Measurements from ENCODE around the gene PLA2G7. TPM values are rescaled to one million over a fixed set of nuclear protein-coding genes. Genes with fewer than 3 reads are reported as not detected.

Gene PLA2G7
- total RNA-seq, 1 donor from 2014 or later, result 0.21 TPM

GRCh38 chr6:46741910-46742309 lies 6.7 kb upstream of the PLA2G7 start:
- DNase-seq (ENCODE audit: low spot score), result no peak
- TF ChIP-seq, protein P1, sequence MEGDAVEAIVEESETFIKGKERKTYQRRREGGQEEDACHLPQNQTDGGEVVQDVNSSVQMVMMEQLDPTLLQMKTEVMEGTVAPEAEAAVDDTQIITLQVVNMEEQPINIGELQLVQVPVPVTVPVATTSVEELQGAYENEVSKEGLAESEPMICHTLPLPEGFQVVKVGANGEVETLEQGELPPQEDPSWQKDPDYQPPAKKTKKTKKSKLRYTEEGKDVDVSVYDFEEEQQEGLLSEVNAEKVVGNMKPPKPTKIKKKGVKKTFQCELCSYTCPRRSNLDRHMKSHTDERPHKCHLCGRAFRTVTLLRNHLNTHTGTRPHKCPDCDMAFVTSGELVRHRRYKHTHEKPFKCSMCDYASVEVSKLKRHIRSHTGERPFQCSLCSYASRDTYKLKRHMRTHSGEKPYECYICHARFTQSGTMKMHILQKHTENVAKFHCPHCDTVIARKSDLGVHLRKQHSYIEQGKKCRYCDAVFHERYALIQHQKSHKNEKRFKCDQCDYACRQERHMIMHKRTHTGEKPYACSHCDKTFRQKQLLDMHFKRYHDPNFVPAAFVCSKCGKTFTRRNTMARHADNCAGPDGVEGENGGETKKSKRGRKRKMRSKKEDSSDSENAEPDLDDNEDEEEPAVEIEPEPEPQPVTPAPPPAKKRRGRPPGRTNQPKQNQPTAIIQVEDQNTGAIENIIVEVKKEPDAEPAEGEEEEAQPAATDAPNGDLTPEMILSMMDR (IDR thresholded peaks at IDR 0.05; ENCODE audit: unreplicated experiment), result no peak
- no peak overlapping the region for H3K4me3 Mint-ChIP-seq (ENCODE audit: unreplicated experiment)
- no peak overlapping the region for H3K27ac Mint-ChIP-seq (ENCODE audit: unreplicated experiment)
- H3K36me3 Mint-ChIP-seq (ENCODE audit: low read depth, unreplicated experiment), result no peaks in the 10 kb centered on the region
- no peaks in the 10 kb centered on the region for H3K4me1 Mint-ChIP-seq (ENCODE audit: unreplicated experiment)
- H3K9me3 Mint-ChIP-seq (ENCODE audit: unreplicated experiment), result no peaks in the 10 kb centered on the region
- H3K27me3 Mint-ChIP-seq (ENCODE audit: unreplicated experiment), result peaks cover 1% of the 10 kb centered on the region

DNA sequence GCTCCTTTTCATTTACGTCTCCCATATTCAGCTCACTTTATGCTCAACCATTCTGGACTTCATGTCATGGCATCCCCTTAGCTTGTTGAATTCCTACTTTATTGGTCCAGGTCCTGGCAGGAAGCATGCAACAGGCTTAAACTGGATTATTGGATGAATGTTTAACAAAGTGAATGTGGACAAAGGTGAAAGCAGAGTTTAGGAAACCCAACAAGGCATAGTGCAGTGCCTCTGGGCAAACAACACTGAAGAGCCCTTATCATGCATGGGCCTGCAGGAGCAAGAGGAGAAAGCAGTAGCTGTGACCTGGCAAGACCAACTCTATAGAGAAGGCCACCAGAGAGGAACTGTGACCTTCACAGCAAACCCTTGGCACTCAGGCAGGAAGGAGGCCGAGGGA lies 6.3 kb upstream of the PLA2G7 start:
- H3K9me3 Mint-ChIP-seq (ENCODE audit: unreplicated experiment), result no peaks in the 10 kb centered on the region
- H3K4me1 Mint-ChIP-seq (ENCODE audit: unreplicated experiment), result no peaks in the 10 kb centered on the region
- no peak for DNase-seq (ENCODE audit: low spot score)
- H3K4me3 Mint-ChIP-seq (ENCODE audit: unreplicated experiment), result no peak overlapping the region
- peaks cover 1% of the 10 kb centered on the region for H3K27me3 Mint-ChIP-seq (ENCODE audit: unreplicated experiment)
- TF ChIP-seq, protein P1 (IDR thresholded peaks at IDR 0.05; ENCODE audit: unreplicated experiment), result no peak
- no peaks in the 10 kb centered on the region for H3K36me3 Mint-ChIP-seq (ENCODE audit: low read depth, unreplicated experiment)
- H3K27ac Mint-ChIP-seq (ENCODE audit: unreplicated experiment), result no peak overlapping the region

GRCh38 chr6:46736906-46737305 lies 1.7 kb upstream of the PLA2G7 start:
- Mint-ChIP-seq H3K9me3 (ENCODE audit: unreplicated experiment) (no peaks in the 10 kb centered on the region), H3K27ac (ENCODE audit: unreplicated experiment) (no peak overlapping the region), H3K27me3 (ENCODE audit: unreplicated experiment) (peaks cover 7% of the 10 kb centered on the region), H3K4me3 (ENCODE audit: unreplicated experiment) (no peak overlapping the region), H3K4me1 (ENCODE audit: unreplicated experiment) (peaks cover 19% of the 10 kb centered on the region), H3K36me3 (ENCODE audit: low read depth, unreplicated experiment) (peaks cover 3% of the 10 kb centered on the region)
- no peak for DNase-seq (ENCODE audit: low spot score)
- TF ChIP-seq, protein P1 (IDR thresholded peaks at IDR 0.05; ENCODE audit: unreplicated experiment), result no peak

- DNase-seq (ENCODE audit: low spot score), result no peak
- H3K36me3 Mint-ChIP-seq (ENCODE audit: low read depth, unreplicated experiment), result peaks cover 3% of the 10 kb centered on the region
- TF ChIP-seq, protein P1 (IDR thresholded peaks at IDR 0.05; ENCODE audit: unreplicated experiment), result no peak
- peaks cover 7% of the 10 kb centered on the region for H3K27me3 Mint-ChIP-seq (ENCODE audit: unreplicated experiment)
- H3K27ac Mint-ChIP-seq (ENCODE audit: unreplicated experiment), result no peak overlapping the region
- no peaks in the 10 kb centered on the region for H3K9me3 Mint-ChIP-seq (ENCODE audit: unreplicated experiment)
- H3K4me1 Mint-ChIP-seq (ENCODE audit: unreplicated experiment), result peaks cover 19% of the 10 kb centered on the region
- peak overlapping the region; percentile 89 for H3K4me3 Mint-ChIP-seq (ENCODE audit: unreplicated experiment)
These were observed 501 bp upstream of the PLA2G7 start for GRCh38 chr6:46735720-46736031.

- Mint-ChIP-seq H3K27ac (ENCODE audit: unreplicated experiment) (no peak overlapping the region), H3K4me1 (ENCODE audit: unreplicated experiment) (peaks cover 19% of the 10 kb centered on the region), H3K9me3 (ENCODE audit: unreplicated experiment) (no peaks in the 10 kb centered on the region), H3K4me3 (ENCODE audit: unreplicated experiment) (peak overlapping the region; percentile 6), H3K36me3 (ENCODE audit: low read depth, unreplicated experiment) (peaks cover 3% of the 10 kb centered on the region), H3K27me3 (ENCODE audit: unreplicated experiment) (peaks cover 7% of the 10 kb centered on the region)
- TF ChIP-seq, protein P1 (IDR thresholded peaks at IDR 0.05; ENCODE audit: unreplicated experiment), result no peak
- no peak for DNase-seq (ENCODE audit: low spot score)
These were observed 1.8 kb downstream of the PLA2G7 start for GRCh38 chr6:46733341-46733801.

All from endothelial cell (in vitro differentiated cells).